Measurements from ENCODE around the gene ENTPD6.
"Not testable (repeated sequence)": the region's sequence is repeated elsewhere in the genome, so short reads cannot be mapped to it uniquely, and the experiment has no call there.

The ENTPD6 gene

GRCh38 chr20:25158043-25158442 is 37.5 kb upstream of the ENTPD6 start:
- no peak overlapping the region for H3K4me3 ChIP-seq (ENCODE audit: insufficient read length, low read depth)
- no peak overlapping the region for H3K9ac ChIP-seq (ENCODE audit: insufficient read length, low read depth)
- H3K27me3 ChIP-seq (ENCODE audit: insufficient read depth, insufficient read length): no peaks in the 10 kb centered on the region
- no peaks in the 10 kb centered on the region; the same call in 1 of the 2 replicates for H3K9me3 ChIP-seq (ENCODE audit: insufficient read depth, low read length)
- no peak for DNase-seq (ENCODE audit: low read depth, low spot score)
- no peak for TF ChIP-seq YY1 (IDR thresholded peaks at IDR 0.05; ENCODE audit: insufficient read depth, insufficient read length)
- no peak for TF ChIP-seq SUZ12 (IDR thresholded peaks at IDR 0.05; ENCODE audit: extremely low read depth, insufficient read depth, insufficient read length)
- TF ChIP-seq ZNF274 (IDR thresholded peaks at IDR 0.05; ENCODE audit: low read depth, low read length): no peak
- no peaks in the 10 kb centered on the region for H3K36me3 ChIP-seq (ENCODE audit: insufficient read depth, insufficient read length, low read length)
- no peaks in the 10 kb centered on the region for H3K4me1 ChIP-seq (ENCODE audit: insufficient read depth, insufficient read length)

- Histone ChIP-seq H3K9ac (ENCODE audit: insufficient read length, low read depth) (no peak overlapping the region), H3K9me3 (ENCODE audit: insufficient read depth, low read length) (peaks cover 13% of the 10 kb centered on the region; the same call in 1 of the 2 replicates), H3K36me3 (ENCODE audit: insufficient read depth, insufficient read length, low read length) (no peaks in the 10 kb centered on the region), H3K4me3 (ENCODE audit: insufficient read length, low read depth) (no peak overlapping the region), H3K27me3 (ENCODE audit: insufficient read depth, insufficient read length) (no peaks in the 10 kb centered on the region), H3K4me1 (ENCODE audit: insufficient read depth, insufficient read length) (no peaks in the 10 kb centered on the region)
- TF ChIP-seq ZNF274 (IDR thresholded peaks at IDR 0.05; ENCODE audit: low read depth, low read length) (no peak), YY1 (IDR thresholded peaks at IDR 0.05; ENCODE audit: insufficient read depth, insufficient read length) (no peak), SUZ12 (IDR thresholded peaks at IDR 0.05; ENCODE audit: extremely low read depth, insufficient read depth, insufficient read length) (no peak)
- DNase-seq (ENCODE audit: low read depth, low spot score): no peak
These were observed 35.0 kb upstream of the ENTPD6 start for GRCh38 chr20:25160467-25160866.

GRCh38 chr20:25160897-25161296 is 34.6 kb upstream of the ENTPD6 start:
- Histone ChIP-seq H3K27me3 (ENCODE audit: insufficient read depth, insufficient read length) (no peaks in the 10 kb centered on the region), H3K9me3 (ENCODE audit: insufficient read depth, low read length) (peaks cover 17% of the 10 kb centered on the region; the same call in 1 of the 2 replicates), H3K36me3 (ENCODE audit: insufficient read depth, insufficient read length, low read length) (no peaks in the 10 kb centered on the region), H3K4me1 (ENCODE audit: insufficient read depth, insufficient read length) (no peaks in the 10 kb centered on the region), H3K9ac (ENCODE audit: insufficient read length, low read depth) (no peak overlapping the region), H3K4me3 (ENCODE audit: insufficient read length, low read depth) (no peak overlapping the region)
- DNase-seq (ENCODE audit: low read depth, low spot score): no peak
- no peak for TF ChIP-seq YY1 (IDR thresholded peaks at IDR 0.05; ENCODE audit: insufficient read depth, insufficient read length)
- TF ChIP-seq SUZ12 (IDR thresholded peaks at IDR 0.05; ENCODE audit: extremely low read depth, insufficient read depth, insufficient read length): no peak
- TF ChIP-seq ZNF274 (IDR thresholded peaks at IDR 0.05; ENCODE audit: low read depth, low read length): no peak

- Histone ChIP-seq H3K36me3 (ENCODE audit: insufficient read depth, insufficient read length, low read length) (no peaks in the 10 kb centered on the region), H3K9ac (ENCODE audit: insufficient read length, low read depth) (no peak overlapping the region), H3K9me3 (ENCODE audit: insufficient read depth, low read length) (peaks cover 18% of the 10 kb centered on the region; the same call in 1 of the 2 replicates), H3K4me3 (ENCODE audit: insufficient read length, low read depth) (no peak overlapping the region), H3K4me1 (ENCODE audit: insufficient read depth, insufficient read length) (no peaks in the 10 kb centered on the region), H3K27me3 (ENCODE audit: insufficient read depth, insufficient read length) (no peaks in the 10 kb centered on the region)
- TF ChIP-seq SUZ12 (IDR thresholded peaks at IDR 0.05; ENCODE audit: extremely low read depth, insufficient read depth, insufficient read length): no peak
- no peak for TF ChIP-seq YY1 (IDR thresholded peaks at IDR 0.05; ENCODE audit: insufficient read depth, insufficient read length)
- TF ChIP-seq ZNF274 (IDR thresholded peaks at IDR 0.05; ENCODE audit: low read depth, low read length): no peak
- no peak for DNase-seq (ENCODE audit: low read depth, low spot score)
These were observed 30.4 kb upstream of the ENTPD6 start for GRCh38 chr20:25165128-25165527.

GRCh38 chr20:25166105-25166782 is 29.3 kb upstream of the ENTPD6 start:
- not testable (repeated sequence) for H3K4me1 ChIP-seq (ENCODE audit: insufficient read depth, insufficient read length); H3K27me3 ChIP-seq (ENCODE audit: insufficient read depth, insufficient read length); H3K36me3 ChIP-seq (ENCODE audit: insufficient read depth, insufficient read length, low read length); H3K9ac ChIP-seq (ENCODE audit: insufficient read length, low read depth); DNase-seq (ENCODE audit: low read depth, low spot score); H3K4me3 ChIP-seq (ENCODE audit: insufficient read length, low read depth)
- H3K9me3 ChIP-seq (ENCODE audit: insufficient read depth, low read length): peaks cover 18% of the 10 kb centered on the region; the same call in 1 of the 2 replicates

GRCh38 chr20:25173321-25173720 is 22.2 kb upstream of the ENTPD6 start:
- DNase-seq (ENCODE audit: low read depth, low spot score): no peak
- TF ChIP-seq YY1 (IDR thresholded peaks at IDR 0.05; ENCODE audit: insufficient read depth, insufficient read length) (no peak), ZNF274 (IDR thresholded peaks at IDR 0.05; ENCODE audit: low read depth, low read length) (no peak), SUZ12 (IDR thresholded peaks at IDR 0.05; ENCODE audit: extremely low read depth, insufficient read depth, insufficient read length) (no peak)
- H3K9ac ChIP-seq (ENCODE audit: insufficient read length, low read depth): no peak overlapping the region
- no peaks in the 10 kb centered on the region for H3K36me3 ChIP-seq (ENCODE audit: insufficient read depth, insufficient read length, low read length)
- no peaks in the 10 kb centered on the region for H3K27me3 ChIP-seq (ENCODE audit: insufficient read depth, insufficient read length)
- no peaks in the 10 kb centered on the region for H3K4me1 ChIP-seq (ENCODE audit: insufficient read depth, insufficient read length)
- H3K4me3 ChIP-seq (ENCODE audit: insufficient read length, low read depth): no peak overlapping the region
- peaks cover 5% of the 10 kb centered on the region; the same call in 1 of the 2 replicates for H3K9me3 ChIP-seq (ENCODE audit: insufficient read depth, low read length)

- Histone ChIP-seq H3K9ac (ENCODE audit: insufficient read length, low read depth) (no peak overlapping the region), H3K9me3 (ENCODE audit: insufficient read depth, low read length) (peaks cover 5% of the 10 kb centered on the region; the same call in 1 of the 2 replicates), H3K4me3 (ENCODE audit: insufficient read length, low read depth) (no peak overlapping the region), H3K36me3 (ENCODE audit: insufficient read depth, insufficient read length, low read length) (no peaks in the 10 kb centered on the region), H3K4me1 (ENCODE audit: insufficient read depth, insufficient read length) (no peaks in the 10 kb centered on the region), H3K27me3 (ENCODE audit: insufficient read depth, insufficient read length) (no peaks in the 10 kb centered on the region)
- TF ChIP-seq SUZ12 (IDR thresholded peaks at IDR 0.05; ENCODE audit: extremely low read depth, insufficient read depth, insufficient read length) (no peak), YY1 (IDR thresholded peaks at IDR 0.05; ENCODE audit: insufficient read depth, insufficient read length) (no peak), ZNF274 (IDR thresholded peaks at IDR 0.05; ENCODE audit: low read depth, low read length) (no peak)
- no peak for DNase-seq (ENCODE audit: low read depth, low spot score)
These were observed 21.6 kb upstream of the ENTPD6 start for GRCh38 chr20:25173886-25174308.
